Natural killer cell (primary cell): Measurements from ENCODE around the gene CDH2. TPM values are rescaled to one million over a fixed set of nuclear protein-coding genes. Genes with fewer than 3 reads are reported as not detected.

ENCODE experiments used
- ATAC-seq, 3 donors: fragments of 150-1000 bp in 2 of 3; fragments of 200-7000 bp in 1 of 3; cut with Tn5 transposase; 1 replicate in 1 of 3; 2 replicates in 2 of 3; pipeline ENCODE4 v1.10.0; 2021; ENCODE audit warnings: mild to moderate bottlenecking in 2 of 3, moderate library complexity in 2 of 3
- DNase-seq, 2 donors: peaks; one replicate each; pipeline versions ENCODE4 v3.0.0 to v3.0.0-alpha.2; 2013 to 2021; ENCODE audit warnings: mixed read lengths in 1 of 2
- H3K27ac ChIP-seq: one replicate; pipeline ENCODE4 v1.5.1; 2013; ENCODE audit warnings: mild to moderate bottlenecking, low read length
- H3K27me3 ChIP-seq: one replicate; pipeline ENCODE4 v1.6.1; 2013; ENCODE audit warnings: low read length; ENCODE audit not compliant: control insufficient read depth, insufficient read depth
- H3K36me3 ChIP-seq: one replicate; pipeline ENCODE4 v1.6.1; 2013; ENCODE audit warnings: low read length; ENCODE audit not compliant: control insufficient read depth, insufficient read depth
- H3K4me1 ChIP-seq: one replicate; pipeline ENCODE4 v1.6.1; 2013; ENCODE audit warnings: low read length; ENCODE audit not compliant: control insufficient read depth, insufficient read depth
- H3K4me3 ChIP-seq: one replicate; pipeline ENCODE4 v1.5.1; 2013; ENCODE audit warnings: low read length
- H3K9me3 ChIP-seq: one replicate; pipeline ENCODE4 v1.6.1; 2013; ENCODE audit warnings: low read length; ENCODE audit not compliant: control insufficient read depth, insufficient read depth
- H3K27ac Mint-ChIP-seq, 2 donors: one replicate each; pipeline ENCODE4 v1.8.0; 2022; ENCODE audit warnings: mild to moderate bottlenecking in 2 of 2, mixed read lengths in 2 of 2, moderate library complexity in 1 of 2
- H3K27me3 Mint-ChIP-seq, 2 donors: one replicate each; pipeline ENCODE4 v1.8.0; 2022; ENCODE audit warnings: low read depth in 2 of 2, mixed read lengths in 2 of 2
- H3K36me3 Mint-ChIP-seq: one replicate; pipeline ENCODE4 v1.8.0; 2022; ENCODE audit warnings: mixed read lengths
- H3K4me1 Mint-ChIP-seq, 2 donors: one replicate each; pipeline ENCODE4 v1.8.0; 2022; ENCODE audit warnings: mixed read lengths in 2 of 2
- H3K4me3 Mint-ChIP-seq: one replicate; pipeline ENCODE4 v1.8.0; 2022; ENCODE audit warnings: mild to moderate bottlenecking, moderate library complexity, mixed read lengths
- H3K9me3 Mint-ChIP-seq, 2 donors: one replicate each; pipeline ENCODE4 v1.8.0; 2022; ENCODE audit warnings: mixed read lengths in 2 of 2
- WGBS: methylation state at CpG from one replicate; pipeline ENCODE4 v1.1.7; 2013; ENCODE audit warnings: missing lambda C conversion rate; ENCODE audit not compliant: insufficient coverage; 5-methylcytosine and 5-hydroxymethylcytosine counted together
- intact Hi-C: fragments of 100-400 bp; cut with micrococcal nuclease; formaldehyde crosslinking; loops from one replicate; pipeline ENCODE4 v1.14.2; 2022
- total RNA-seq, 4 donors: library from RNA; stranded (reverse); fragments of 120-200 nt in 1 of 4; gene quantifications; one replicate each; pipeline versions ENCODE4 v1.2.3 to v1.2.4, GENCODE V29; 2013 to 2022
- TF ChIP-seq, protein P1 (sequence below): fragments of 200-600 bp; IDR thresholded peaks from one replicate; pipeline ENCODE4 v1.8.0; 2022; ENCODE audit warnings: antibody characterized with exemption

CDH2 gene
- total RNA-seq, 3 donors from 2014 or later (not counting 1 experiment from before 2014, with no cell fraction given): 0.09 to 0.35 (median 0.26) TPM

DNA sequence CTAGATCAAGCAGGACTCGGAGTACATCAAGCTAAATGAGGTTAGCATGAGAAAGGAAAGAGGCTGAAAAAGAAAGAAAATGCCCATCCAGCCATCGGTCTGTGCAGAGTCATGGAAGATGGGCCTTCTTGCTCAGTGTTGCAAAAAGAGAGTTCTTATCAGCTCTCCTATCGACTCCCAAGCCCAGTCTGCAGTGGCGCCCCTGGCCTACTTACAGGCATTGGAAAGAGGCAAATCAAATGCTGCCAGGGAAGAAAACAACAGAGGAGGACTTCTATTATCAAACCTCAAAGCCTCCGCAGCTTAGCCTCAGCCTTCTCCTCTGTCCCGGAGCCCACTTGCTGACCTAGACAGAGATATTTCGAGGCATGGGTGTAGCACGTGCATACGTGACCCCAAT is 66.0 kb downstream of the CDH2 start:
- Mint-ChIP-seq H3K27me3 (no peaks in the 10 kb centered on the region), H3K27ac (no peak overlapping the region), H3K9me3 (peaks cover 0 to 4% of the 10 kb centered on the region in 2 donors), H3K4me3 (no peak overlapping the region), H3K4me1 (no peaks in the 10 kb centered on the region), H3K36me3 (no peaks in the 10 kb centered on the region)
- no peaks in the 10 kb centered on the region for H3K36me3 ChIP-seq
- no peak overlapping the region for H3K27ac ChIP-seq
- H3K4me3 ChIP-seq: no peak overlapping the region
- intact Hi-C loops: no loop called here
- ATAC-seq: no peak
- no peak for DNase-seq
- TF ChIP-seq, protein P1, sequence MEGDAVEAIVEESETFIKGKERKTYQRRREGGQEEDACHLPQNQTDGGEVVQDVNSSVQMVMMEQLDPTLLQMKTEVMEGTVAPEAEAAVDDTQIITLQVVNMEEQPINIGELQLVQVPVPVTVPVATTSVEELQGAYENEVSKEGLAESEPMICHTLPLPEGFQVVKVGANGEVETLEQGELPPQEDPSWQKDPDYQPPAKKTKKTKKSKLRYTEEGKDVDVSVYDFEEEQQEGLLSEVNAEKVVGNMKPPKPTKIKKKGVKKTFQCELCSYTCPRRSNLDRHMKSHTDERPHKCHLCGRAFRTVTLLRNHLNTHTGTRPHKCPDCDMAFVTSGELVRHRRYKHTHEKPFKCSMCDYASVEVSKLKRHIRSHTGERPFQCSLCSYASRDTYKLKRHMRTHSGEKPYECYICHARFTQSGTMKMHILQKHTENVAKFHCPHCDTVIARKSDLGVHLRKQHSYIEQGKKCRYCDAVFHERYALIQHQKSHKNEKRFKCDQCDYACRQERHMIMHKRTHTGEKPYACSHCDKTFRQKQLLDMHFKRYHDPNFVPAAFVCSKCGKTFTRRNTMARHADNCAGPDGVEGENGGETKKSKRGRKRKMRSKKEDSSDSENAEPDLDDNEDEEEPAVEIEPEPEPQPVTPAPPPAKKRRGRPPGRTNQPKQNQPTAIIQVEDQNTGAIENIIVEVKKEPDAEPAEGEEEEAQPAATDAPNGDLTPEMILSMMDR: no peak
- 88% methylated on average over 9 of the region's 9 CpGs for WGBS
- no peaks in the 10 kb centered on the region for H3K27me3 ChIP-seq
- no peaks in the 10 kb centered on the region for H3K9me3 ChIP-seq
- no peaks in the 10 kb centered on the region for H3K4me1 ChIP-seq

DNA sequence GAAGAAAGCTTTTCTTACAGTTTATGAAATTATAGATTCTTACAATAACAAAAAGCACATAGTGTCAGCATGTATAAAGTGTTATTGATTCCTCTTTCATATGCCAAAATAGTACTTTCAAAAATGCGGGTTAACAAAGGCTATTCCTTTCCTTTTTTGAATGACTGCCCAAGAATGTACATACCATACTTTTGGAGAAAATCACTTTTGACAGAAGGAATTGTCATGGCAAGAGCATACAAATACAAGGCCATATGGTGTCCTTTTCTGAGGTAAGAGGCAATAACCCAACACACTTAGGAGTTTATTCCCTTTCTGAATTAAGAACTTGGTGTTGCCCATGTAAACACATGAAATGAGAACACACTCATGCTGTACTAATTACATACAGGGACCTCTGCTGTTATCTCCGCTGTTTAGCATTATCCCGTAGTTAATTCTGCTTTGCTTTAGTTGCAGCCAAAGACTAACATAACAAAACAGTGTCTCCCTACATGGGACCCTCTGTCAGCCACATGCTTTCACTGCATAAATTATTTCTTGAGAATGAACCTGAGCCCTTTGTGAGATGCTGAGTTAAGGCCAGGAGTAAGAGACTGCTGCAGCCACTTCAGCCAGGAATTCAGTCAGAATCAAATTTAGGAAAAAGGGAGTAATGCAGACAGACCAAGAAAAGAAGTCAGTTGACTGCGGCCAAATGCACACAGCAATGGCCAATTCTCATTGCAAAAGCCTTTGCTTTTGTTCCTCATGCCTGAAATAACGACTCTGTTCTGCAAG is 67.0 kb downstream of the CDH2 start:
- DNase-seq (no peak), ATAC-seq (no peak)
- TF ChIP-seq, protein P1: no peak
- no peaks in the 10 kb centered on the region for H3K4me1 Mint-ChIP-seq
- peaks cover 0 to 4% of the 10 kb centered on the region in 2 donors for H3K9me3 Mint-ChIP-seq
- H3K27me3 ChIP-seq: no peaks in the 10 kb centered on the region
- no peak overlapping the region for H3K27ac Mint-ChIP-seq
- intact Hi-C loops: no loop called here
- H3K27ac ChIP-seq: no peak overlapping the region
- H3K9me3 ChIP-seq: no peaks in the 10 kb centered on the region
- H3K4me1 ChIP-seq: no peaks in the 10 kb centered on the region
- no peak overlapping the region for H3K4me3 ChIP-seq
- no peak overlapping the region for H3K4me3 Mint-ChIP-seq
- no peaks in the 10 kb centered on the region for H3K36me3 Mint-ChIP-seq
- no peaks in the 10 kb centered on the region for H3K27me3 Mint-ChIP-seq
- no peaks in the 10 kb centered on the region for H3K36me3 ChIP-seq
- WGBS: 87% methylated on average over 5 of the region's 5 CpGs

DNA sequence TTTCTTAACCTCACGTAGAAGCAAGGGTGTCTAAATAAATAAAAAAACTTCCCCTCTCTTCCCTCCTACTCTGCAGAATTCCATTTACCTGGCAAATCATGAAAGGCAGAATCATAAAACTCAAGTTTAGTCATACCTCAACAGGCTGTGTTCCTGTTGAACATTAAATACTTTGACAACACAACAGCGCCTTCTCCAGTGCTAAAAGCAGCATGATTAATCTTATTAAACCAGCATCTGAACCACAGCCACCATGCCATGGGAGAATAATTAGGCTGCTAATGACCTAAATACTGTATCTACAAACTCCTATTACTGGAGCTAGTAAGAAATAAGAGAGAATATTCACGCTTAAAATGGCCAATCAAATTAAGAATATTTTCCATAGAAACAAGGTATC is 68.1 kb downstream of the CDH2 start:
- Mint-ChIP-seq H3K4me1 (no peaks in the 10 kb centered on the region), H3K4me3 (no peak overlapping the region), H3K36me3 (no peaks in the 10 kb centered on the region), H3K27me3 (no peaks in the 10 kb centered on the region), H3K27ac (no peak overlapping the region), H3K9me3 (peaks cover 0 to 4% of the 10 kb centered on the region in 2 donors)
- Histone ChIP-seq H3K4me1 (no peaks in the 10 kb centered on the region), H3K27me3 (no peaks in the 10 kb centered on the region), H3K9me3 (no peaks in the 10 kb centered on the region), H3K36me3 (no peaks in the 10 kb centered on the region), H3K4me3 (no peak overlapping the region), H3K27ac (no peak overlapping the region)
- WGBS: 75% methylated on average over 2 of the region's 3 CpGs
- ATAC-seq (no peak), DNase-seq (no peak)
- intact Hi-C loops: no loop called here
- TF ChIP-seq, protein P1: no peak

DNA sequence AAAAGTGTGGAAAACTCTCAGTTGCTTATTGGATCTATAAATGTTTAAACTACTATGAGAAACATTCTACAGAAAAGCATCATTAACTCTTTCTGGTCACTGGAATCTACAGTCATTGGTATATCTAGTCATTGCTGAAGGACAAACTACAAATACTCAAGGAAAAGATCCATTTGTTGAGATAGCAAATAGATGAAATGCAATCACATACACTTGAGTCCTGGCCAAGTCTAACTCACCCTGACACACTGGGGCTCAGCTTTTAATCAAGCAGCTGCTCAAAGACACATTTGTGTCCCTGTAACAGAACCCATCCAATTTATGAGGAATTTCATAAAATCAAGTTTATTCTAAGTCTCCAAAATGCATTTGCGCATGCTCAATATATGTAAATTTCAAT is 68.7 kb downstream of the CDH2 start:
- no CpG with 5 or more reads among the region's 1 CpG for WGBS

More for the DNA sequence above, 68.7 kb downstream of the CDH2 start:
- Mint-ChIP-seq H3K36me3 (no peaks in the 10 kb centered on the region), H3K9me3 (peaks cover 0 to 4% of the 10 kb centered on the region in 2 donors), H3K4me3 (no peak overlapping the region), H3K27me3 (no peaks in the 10 kb centered on the region), H3K4me1 (no peaks in the 10 kb centered on the region), H3K27ac (no peak overlapping the region)
- H3K36me3 ChIP-seq: no peaks in the 10 kb centered on the region
- no peaks in the 10 kb centered on the region for H3K4me1 ChIP-seq
- H3K27ac ChIP-seq: no peak overlapping the region
- no peaks in the 10 kb centered on the region for H3K27me3 ChIP-seq
- H3K9me3 ChIP-seq: no peaks in the 10 kb centered on the region
- H3K4me3 ChIP-seq: no peak overlapping the region
- TF ChIP-seq, protein P1: no peak
- ATAC-seq (no peak), DNase-seq (no peak)
- intact Hi-C loops: no loop called here
